Measurements from ENCODE around the gene CDSN.

- TF ChIP-seq CTCF (IDR thresholded peaks at IDR 0.05) (no peak), POLR2AphosphoS5 (IDR thresholded peaks at IDR 0.05; ENCODE audit: insufficient read depth in 1 of 2, low read depth in 1 of 2) (no peak), POLR2A (IDR thresholded peaks at IDR 0.05) (no peak)
Measured at GRCh38 chr6:31131595-31131994, 11.3 kb upstream of the CDSN start.
